Measurements from ENCODE around the gene PPIE.
A peak's percentile ranks its signal among the peaks of the same experiment; 100 is the strongest.

Gene PPIE
- total RNA-seq: 42.4 to 61.4 reads per million in 2 donors

DNA sequence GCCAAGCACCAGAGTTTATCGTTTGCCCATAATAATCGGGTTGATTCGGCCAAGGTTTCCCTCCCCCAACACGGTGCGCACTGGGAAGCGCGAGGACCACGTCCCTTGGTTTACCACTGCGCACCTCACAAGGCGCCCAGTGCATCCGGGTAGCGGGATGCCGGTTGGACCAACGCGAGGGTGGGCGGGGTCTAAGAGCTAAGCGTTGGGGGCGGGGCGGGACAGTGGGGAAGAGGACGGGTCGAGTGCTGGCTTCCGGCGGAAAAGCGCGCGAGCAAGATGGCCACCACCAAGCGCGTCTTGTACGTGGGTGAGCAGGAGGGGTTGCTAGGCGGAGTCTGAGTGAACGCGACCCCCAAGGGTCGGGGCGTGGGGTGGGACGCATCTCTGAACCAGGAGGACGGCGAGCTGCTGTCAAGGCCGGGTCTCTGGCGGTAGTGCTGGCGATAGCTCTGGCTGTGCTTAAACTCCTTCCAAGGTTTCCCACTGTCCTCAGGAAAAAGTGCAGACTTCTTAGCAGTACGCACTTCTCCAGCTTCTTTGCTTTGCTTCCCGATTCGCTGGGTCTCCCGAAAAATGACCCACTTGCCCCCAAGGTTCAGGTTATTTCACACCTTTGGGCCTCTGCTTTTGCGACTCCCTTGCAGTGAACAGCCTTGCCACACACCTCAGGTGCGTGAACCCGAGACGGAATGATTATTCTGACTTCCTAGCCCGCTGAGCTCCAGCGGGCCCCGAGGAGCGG is at the start of gene PPIE:
PPIE (plus strand) TSS at position 261 of the 745 bp plus-strand sequence; CDS start at position 280, 19 bp downstream.
- DNase-seq: peak; percentile 71 to 97 (median 84)

DNA sequence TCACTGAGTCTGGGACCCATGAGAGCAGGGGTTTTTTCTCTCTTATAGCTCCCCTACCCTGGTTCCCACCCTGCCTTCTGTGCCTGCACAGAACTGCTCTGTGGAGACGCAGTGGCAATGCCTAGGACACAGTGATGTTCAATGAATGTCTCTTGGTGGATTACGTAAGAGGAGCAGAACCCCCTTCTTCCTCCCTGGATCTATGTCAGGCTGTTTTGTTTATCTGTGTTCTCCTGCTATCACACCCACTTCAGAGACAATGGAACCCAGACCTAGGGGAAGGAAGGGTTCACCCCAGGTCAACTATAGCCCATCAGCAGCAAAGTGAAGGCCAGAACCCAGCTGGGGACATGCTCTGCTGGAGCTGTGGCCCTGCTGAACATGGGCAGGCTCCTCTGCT is 49.5 kb upstream of the PPIE start:
- no peak for DNase-seq

DNA sequence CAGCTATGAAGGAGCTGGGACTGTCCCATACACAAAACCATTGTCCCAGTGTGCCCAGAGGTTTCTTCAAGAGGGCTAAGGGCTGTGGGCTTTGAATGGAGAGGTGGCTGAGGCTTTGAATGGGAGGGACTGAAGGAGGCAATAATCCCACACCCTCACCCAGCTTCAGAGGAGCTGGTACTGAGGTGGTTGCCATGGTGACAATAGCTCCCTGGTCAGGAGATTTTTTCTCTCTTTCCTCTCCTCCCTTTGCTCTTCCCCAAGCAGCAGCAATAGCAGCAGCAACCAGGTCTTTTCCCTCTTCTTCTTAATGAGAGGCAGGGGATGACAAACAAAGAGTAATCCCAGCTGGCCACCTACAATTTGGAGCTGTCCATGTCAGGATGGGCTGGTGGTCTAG is 49.0 kb upstream of the PPIE start:
- DNase-seq: no peak

GRCh38 chr1:39690225-39690624 is 48.5 kb upstream of the PPIE start:
- no peak for DNase-seq

DNA sequence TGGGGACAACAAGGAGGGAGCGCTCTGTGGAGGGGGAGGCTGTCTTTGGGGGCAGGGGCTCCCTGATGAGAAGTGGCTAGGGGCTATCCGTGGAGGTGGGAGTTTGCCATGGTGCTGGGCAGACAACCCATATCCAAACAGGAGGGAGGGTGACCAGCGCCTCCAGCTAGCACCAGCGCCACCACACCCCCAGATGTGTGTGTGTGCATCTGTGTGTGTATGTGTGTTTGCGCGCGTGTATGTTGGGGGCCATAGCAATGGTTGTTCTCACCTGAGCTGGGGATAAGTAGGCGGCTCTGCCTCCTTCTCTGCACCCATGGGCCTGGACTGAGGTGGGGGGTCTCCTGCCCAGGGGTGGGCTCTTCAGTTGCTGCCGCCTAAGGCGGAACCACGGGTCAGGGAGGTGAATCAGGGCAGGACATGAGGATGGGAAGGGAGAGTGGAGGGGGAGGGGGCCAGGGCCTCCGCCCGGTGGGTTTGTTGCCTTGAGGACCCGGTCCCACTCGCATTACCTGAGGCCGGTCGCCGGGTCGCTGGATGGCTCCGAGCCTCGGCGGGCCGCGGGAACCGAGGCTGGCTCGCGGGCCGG is 47.8 kb upstream of the PPIE start:
- no peak for DNase-seq

GRCh38 chr1:39691383-39692151 is 47.1 kb upstream of the PPIE start, which contains the start of gene HPCAL4:
TSS of gene HPCAL4 (minus strand) at chr1:39691433. CDS start at chr1:39684603, 6,830 bp downstream.
- peak; percentile 74 to 89 (median 84) for DNase-seq

DNA sequence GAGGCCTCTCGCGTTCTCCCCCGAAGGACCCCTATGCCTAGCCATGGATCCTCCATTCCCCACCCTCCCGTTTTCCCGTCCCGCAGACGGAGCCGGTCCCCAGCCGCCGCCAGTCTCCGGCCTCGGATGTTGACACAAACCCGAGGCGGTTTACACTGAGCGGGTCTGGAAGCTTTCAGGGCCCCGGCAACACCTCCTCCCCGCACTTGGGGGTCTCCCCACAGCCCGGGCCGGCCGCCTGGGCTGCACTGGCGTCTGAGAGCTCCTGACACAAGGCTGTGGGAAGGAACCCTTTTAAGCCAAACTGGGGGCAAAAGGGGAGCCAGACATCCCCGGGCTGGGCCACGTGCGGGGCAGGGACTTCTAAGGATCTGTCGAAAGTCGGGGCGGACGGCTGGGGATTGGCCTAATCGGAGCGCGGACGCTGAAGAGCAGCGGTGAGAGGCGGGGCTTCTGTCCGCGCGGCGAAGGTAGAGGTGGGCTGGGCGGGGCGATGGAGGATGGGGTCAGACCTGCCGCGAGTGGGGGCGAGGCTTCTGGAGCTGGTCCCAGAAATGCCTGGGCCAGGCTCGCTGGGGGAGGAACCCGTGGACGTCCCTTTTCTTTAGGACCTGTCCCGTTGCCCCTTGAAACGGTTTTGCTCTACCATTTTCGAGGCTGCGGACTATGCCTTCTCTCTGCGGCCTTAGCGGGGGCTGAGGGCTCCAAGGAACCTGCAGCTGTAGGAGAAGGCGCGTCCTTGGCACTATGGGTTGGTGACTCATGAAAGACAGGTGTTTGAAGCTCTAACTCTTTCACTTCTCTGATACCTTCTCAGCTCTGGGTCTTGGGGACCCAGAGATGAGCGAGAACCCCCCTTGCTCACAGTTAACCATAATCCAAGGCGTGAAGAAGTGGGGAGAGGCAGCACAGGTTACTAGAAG is 46.3 kb upstream of the PPIE start:
- DNase-seq: peak in 2 of 5 experiments; percentile 13 to 16

- DNase-seq: no peak
Measured at GRCh38 chr1:39694026-39694425, 44.7 kb upstream of the PPIE start.

- DNase-seq: no peak
Measured at GRCh38 chr1:39695016-39695415, 43.7 kb upstream of the PPIE start.

GRCh38 chr1:39696448-39696847 is 42.2 kb upstream of the PPIE start:
- DNase-seq: no peak

- DNase-seq: no peak
Measured at GRCh38 chr1:39698568-39698967, 40.1 kb upstream of the PPIE start.

DNA sequence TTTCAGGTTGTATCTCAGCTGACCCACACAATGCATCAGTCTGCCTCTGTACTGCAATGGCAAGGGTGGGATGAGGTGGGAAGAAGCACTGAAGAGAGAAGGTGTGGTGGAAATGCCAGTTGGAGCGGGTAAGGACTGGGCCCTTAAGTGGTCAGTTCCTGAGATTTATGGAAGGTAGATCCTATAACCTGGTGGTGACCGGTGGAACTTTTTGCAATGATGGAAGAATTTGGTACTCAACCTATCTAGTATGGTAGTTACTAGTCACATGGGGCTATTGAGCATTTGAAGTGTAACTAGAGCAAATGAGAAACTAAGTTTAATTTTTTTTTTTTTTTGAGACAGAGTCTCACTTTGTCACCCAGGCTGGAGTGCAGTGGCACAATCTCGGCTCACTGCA is 39.3 kb upstream of the PPIE start:
- DNase-seq: no peak

DNA sequence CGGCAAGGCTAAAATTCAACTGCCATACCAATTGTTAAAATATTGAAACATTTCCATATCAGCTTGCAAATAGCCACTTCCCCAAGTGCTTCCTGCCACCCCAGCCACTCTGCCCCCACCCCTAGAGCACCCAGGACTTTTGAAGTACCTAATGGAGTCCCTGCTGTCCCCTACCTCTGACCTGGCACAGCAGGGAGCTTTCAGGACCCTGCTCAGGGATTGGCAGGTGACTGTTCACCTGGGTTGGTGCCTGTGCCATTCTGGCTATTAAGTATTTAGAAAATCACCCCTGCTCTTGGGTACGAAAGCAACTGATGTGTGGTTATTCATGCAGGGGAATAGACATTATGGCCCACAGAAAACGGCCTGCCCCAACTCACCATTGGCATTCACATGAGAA is 38.3 kb upstream of the PPIE start:
- no peak for DNase-seq

DNA sequence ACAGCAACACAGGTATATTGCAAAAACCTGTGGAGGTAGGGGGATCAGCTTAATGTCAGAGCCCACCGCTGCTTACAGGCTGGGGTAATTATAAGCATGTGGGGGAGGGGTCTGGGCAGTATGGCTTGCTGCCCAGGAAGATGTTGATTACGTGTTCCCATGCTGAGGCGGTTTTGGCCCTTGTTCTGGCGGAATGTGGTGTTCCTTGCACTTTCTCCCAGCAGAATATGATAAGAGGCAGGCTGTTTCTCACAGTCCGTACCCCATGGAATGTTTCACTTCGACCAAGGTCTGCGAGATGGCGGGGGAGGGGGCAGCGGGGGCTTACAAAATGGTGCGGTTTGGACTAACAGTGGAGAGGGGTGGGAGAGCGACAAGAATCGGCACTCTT is 37.6 kb upstream of the PPIE start:
- no peak for DNase-seq

GRCh38 chr1:39704757-39705156 is 33.9 kb upstream of the PPIE start:
- DNase-seq: no peak

DNA sequence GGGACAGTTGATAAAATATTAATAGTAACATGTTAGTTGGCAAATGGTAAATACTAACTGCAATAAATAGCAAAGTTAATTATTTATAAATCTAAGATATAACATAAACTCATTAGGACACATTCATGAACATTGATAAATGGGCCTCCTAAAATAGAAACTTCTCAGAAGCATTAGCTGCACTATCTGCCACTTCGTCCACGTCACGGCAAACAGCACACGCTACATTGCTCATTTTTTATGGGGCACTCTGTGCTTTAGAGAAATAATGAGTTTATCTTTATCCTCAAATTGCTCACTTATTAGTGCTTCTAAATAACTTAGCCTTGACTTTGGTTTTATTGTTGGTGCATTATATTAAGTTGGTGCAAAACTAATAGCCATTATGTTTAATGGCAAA is 31.2 kb upstream of the PPIE start:
- DNase-seq: no peak

DNA sequence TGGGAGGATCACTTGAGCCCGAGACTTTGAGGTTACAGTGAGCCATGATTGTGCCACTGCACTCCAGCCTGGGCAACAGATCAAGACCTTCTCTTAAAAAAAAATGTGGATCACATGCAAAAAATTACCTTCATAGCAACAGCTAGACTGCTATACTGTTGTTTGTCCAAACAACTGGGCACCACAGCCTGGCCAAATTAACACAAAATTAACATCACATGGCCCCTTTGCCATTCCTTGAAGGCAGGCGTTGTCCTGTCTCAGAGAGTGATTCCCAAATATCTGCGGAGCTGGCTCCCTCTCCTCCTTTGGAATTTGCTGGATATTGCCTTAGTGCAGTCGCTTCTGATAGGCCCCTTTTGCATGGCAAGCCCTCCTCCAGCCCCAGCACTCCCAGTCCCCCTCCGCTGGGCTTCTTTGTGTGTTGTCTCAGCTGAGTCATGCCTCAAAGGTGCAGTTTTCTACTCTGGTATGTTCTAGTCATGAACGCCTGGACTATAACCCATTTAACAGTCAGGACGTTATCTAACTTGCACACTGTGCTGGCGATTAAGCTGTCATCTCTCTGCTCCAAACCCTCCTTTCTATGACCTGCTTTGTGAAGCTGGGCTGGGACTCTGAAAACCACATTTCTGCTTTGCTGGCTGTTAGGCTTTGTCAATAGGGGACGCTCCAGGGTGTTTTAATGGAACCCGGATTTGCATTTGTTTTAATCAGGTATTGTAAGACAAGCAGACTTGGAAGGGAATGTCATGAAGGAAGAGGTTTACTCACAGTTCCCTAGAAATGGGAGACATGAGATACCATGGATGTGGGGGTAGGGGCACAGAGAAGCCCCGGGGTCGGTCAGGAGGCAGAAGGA is 27.3 kb upstream of the PPIE start:
- DNase-seq: no peak

DNA sequence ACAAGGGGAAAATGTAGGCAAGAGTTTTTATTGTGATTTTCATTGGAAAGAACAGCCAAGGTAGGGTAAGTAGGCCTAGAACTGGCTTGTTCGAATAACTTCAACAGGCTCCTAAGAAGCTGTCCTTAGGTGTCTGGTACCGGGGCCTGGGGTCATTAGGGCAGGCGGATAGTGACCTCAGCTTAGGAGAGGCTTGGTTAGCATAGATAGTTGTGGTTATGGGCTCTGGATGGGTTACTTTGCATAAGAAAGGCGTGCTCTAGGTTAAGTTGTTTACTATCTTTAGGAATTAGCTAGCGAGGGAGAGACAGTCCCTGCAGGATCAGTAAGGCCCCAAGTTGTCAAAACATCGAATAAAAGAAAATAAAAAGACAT is 26.7 kb upstream of the PPIE start:
- DNase-seq: no peak

DNA sequence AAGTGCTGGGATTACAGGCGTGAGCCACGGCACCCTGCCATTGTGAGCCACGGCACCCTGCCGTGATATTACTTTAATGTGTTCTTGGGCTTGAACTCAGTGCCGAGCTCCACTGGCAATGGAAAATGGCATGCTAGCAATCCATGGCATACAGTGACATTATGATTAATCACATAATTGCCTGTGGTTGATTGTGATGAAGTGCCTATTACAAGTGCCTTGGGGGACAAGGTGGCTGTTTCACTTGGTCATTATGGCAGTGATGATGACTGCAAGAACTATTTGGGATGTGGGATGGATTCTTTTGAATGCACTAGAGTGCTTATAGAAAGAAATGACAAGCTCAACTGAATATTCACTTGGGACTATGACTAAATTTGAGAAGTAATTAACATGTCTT is 25.1 kb upstream of the PPIE start:
- DNase-seq: no peak

DNA sequence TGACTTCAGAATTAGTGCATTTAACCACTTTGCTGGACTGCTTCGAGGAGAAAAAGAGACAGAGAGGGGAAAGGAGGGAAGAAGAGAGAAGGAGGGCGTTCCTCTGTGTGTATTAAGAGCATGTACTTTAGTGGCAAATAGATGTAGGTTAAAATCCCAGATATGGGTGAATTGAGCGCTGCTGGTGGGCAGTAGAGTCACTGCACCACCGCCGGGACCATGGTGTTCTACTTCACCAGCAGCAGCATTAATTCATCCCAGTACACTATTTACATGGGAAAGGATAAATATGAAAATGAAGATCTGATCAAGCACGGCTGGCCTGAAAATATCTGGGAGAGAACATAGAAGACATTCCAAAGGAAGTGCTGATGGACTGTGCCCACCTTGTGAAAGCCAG is 20.9 kb upstream of the PPIE start:
- DNase-seq: no peak

Data from T-helper 2 cell (primary cell).